Lower lobe of right lung (tissue), 2 donors: Measurements from ENCODE around the gene HSD3B2. TPM values are rescaled to one million over a fixed set of nuclear protein-coding genes. Genes with fewer than 3 reads are reported as not detected.
"Not testable (repeated sequence)": the region's sequence is repeated elsewhere in the genome, so short reads cannot be mapped to it uniquely, and the experiment has no call there.

Experiments
- ATAC-seq, 2 donors: fragments of 200-7000 bp; cut with Tn5 transposase; one replicate each; pipeline ENCODE4 v1.9.1; 2020 to 2022; ENCODE audit warnings: mild to moderate bottlenecking in 2 of 2, moderate library complexity in 2 of 2
- DNase-seq: peaks from one replicate; pipeline ENCODE4 v3.0.0-alpha.2; 2020
- H3K27ac ChIP-seq: fragments of 200-600 bp; one replicate; pipeline ENCODE4 v1.8.0; 2022
- H3K27me3 ChIP-seq: fragments of 200-600 bp; one replicate; pipeline ENCODE4 v1.8.0; 2022; ENCODE audit warnings: low read depth
- H3K36me3 ChIP-seq: fragments of 200-600 bp; one replicate; pipeline ENCODE4 v1.8.0; 2022; ENCODE audit warnings: mild to moderate bottlenecking
- H3K4me1 ChIP-seq: fragments of 200-600 bp; one replicate; pipeline ENCODE4 v1.8.0; 2022
- H3K4me3 ChIP-seq: fragments of 200-600 bp; one replicate; pipeline ENCODE4 v1.8.0; 2022; ENCODE audit warnings: mild to moderate bottlenecking
- H3K9me3 ChIP-seq: fragments of 200-600 bp; one replicate; pipeline ENCODE4 v1.8.0; 2022
- CTCF ChIP-seq: fragments of 200-600 bp; IDR thresholded peaks from one replicate; pipeline ENCODE4 v1.8.0; 2022; ENCODE audit warnings: antibody characterized with exemption, mild to moderate bottlenecking
- intact Hi-C: fragments of 100-400 bp; cut with DNase I; formaldehyde crosslinking; loops from one replicate; pipeline ENCODE4 v1.11.0; 2022
- total RNA-seq: library from RNA; stranded (reverse); fragmentation: NEBNext Ultra II Directional; extraction: Animal tissue kit (Norgen Biotek cat#: 25700); gene quantifications from one replicate; pipeline ENCODE4 v1.2.1, GENCODE V29; 2021
- donor health status: DM: no; HTN: yes; CAD: no; lungs with severe emphysema.

Gene HSD3B2
- total RNA-seq, 1 donor from 2014 or later = not detected

- no peak for ATAC-seq
- no peak for TF ChIP-seq CTCF
- H3K36me3 ChIP-seq = no peaks in the 10 kb centered on the region
- no peaks in the 10 kb centered on the region for H3K27me3 ChIP-seq
- no peaks in the 10 kb centered on the region for H3K4me1 ChIP-seq
- H3K9me3 ChIP-seq = no peaks in the 10 kb centered on the region
- no peak for DNase-seq
- intact Hi-C loops = no loop called here
- no peak overlapping the region for H3K27ac ChIP-seq
- no peak overlapping the region for H3K4me3 ChIP-seq
These were observed 38.4 kb upstream of the HSD3B2 start for GRCh38 chr1:119376594-119376993.

GRCh38 chr1:119377594-119377993 is 37.4 kb upstream of the HSD3B2 start:
- H3K4me3 ChIP-seq, intact Hi-C loops, H3K36me3 ChIP-seq, ATAC-seq, H3K9me3 ChIP-seq, H3K4me1 ChIP-seq, DNase-seq, H3K27me3 ChIP-seq, H3K27ac ChIP-seq: not testable (repeated sequence)

GRCh38 chr1:119379117-119379516 is 35.8 kb upstream of the HSD3B2 start:
- intact Hi-C loops = no loop called here
- Histone ChIP-seq H3K4me3 (no peak overlapping the region), H3K36me3 (no peaks in the 10 kb centered on the region), H3K27ac (no peak overlapping the region), H3K4me1 (no peaks in the 10 kb centered on the region), H3K9me3 (no peaks in the 10 kb centered on the region), H3K27me3 (no peaks in the 10 kb centered on the region)
- ATAC-seq = no peak
- DNase-seq = no peak
- TF ChIP-seq CTCF = no peak

- no peaks in the 10 kb centered on the region for H3K27me3 ChIP-seq
- no peak overlapping the region for H3K4me3 ChIP-seq
- H3K36me3 ChIP-seq = no peaks in the 10 kb centered on the region
- H3K4me1 ChIP-seq = no peaks in the 10 kb centered on the region
- DNase-seq (no peak), ATAC-seq (no peak)
- intact Hi-C loops = no loop called here
- no peaks in the 10 kb centered on the region for H3K9me3 ChIP-seq
- no peak for TF ChIP-seq CTCF
- no peak overlapping the region for H3K27ac ChIP-seq
These were observed 34.6 kb upstream of the HSD3B2 start for GRCh38 chr1:119380304-119380703.

GRCh38 chr1:119380983-119381662 is 33.8 kb upstream of the HSD3B2 start:
- intact Hi-C loops = no loop called here
- no peak for ATAC-seq
- Histone ChIP-seq H3K4me3 (no peak overlapping the region), H3K36me3 (no peaks in the 10 kb centered on the region), H3K4me1 (no peaks in the 10 kb centered on the region), H3K9me3 (no peaks in the 10 kb centered on the region), H3K27me3 (no peaks in the 10 kb centered on the region), H3K27ac (no peak overlapping the region)
- DNase-seq = no peak
- TF ChIP-seq CTCF = no peak

- H3K9me3 ChIP-seq = no peaks in the 10 kb centered on the region
- DNase-seq = no peak
- no peak overlapping the region for H3K4me3 ChIP-seq
- H3K27me3 ChIP-seq = no peaks in the 10 kb centered on the region
- intact Hi-C loops = no loop called here
- ATAC-seq = no peak
- H3K27ac ChIP-seq = no peak overlapping the region
- H3K4me1 ChIP-seq = no peaks in the 10 kb centered on the region
- H3K36me3 ChIP-seq = no peaks in the 10 kb centered on the region
- TF ChIP-seq CTCF = no peak
These were observed 30.4 kb upstream of the HSD3B2 start for GRCh38 chr1:119384591-119384990.
